Measurements from ENCODE around the gene LRCOL1. TPM values are rescaled to one million over a fixed set of nuclear protein-coding genes. Genes with fewer than 3 reads are reported as not detected.

LRCOL1 gene
- polyA plus RNA-seq (2013, experiment 1 of 2): 0.46 TPM
- 0.55 TPM for polyA plus RNA-seq (2013, experiment 2 of 2)

GRCh38 chr12:132610051-132610759, at the start of gene LRCOL1:
Gene LRCOL1 (minus strand): TSS chr12:132610582. CDS start chr12:132606251, 4,331 bp downstream.
- H3K9ac ChIP-seq (ENCODE audit: low read depth, low read length, poor library complexity): no peak within 1 kb of the TSS
- H3K9me3 ChIP-seq (replicated peaks in 1 of 2; ENCODE audit: control insufficient read depth in 2 of 2, insufficient read depth in 1 of 2, low read depth in 1 of 2, low read length in 2 of 2): peaks cover 3 to 12% of the 10 kb centered on the region in 2 donors
- peak within 1 kb of the TSS; percentile 56 for H3K14ac ChIP-seq (ENCODE audit: low read length)
- H3K4ac ChIP-seq (ENCODE audit: low read length): peak within 1 kb of the TSS; percentile 84
- H3K23ac ChIP-seq (ENCODE audit: low read depth, low read length, poor library complexity): no peak within 1 kb of the TSS
- H4K91ac ChIP-seq (ENCODE audit: low read depth, low read length, poor library complexity): peak within 1 kb of the TSS; percentile 53
- H2BK120ac ChIP-seq (ENCODE audit: low read depth, low read length): no peak within 1 kb of the TSS
- peak within 1 kb of the TSS; percentile 56 for H2AFZ ChIP-seq (ENCODE audit: low read length)
- peak within 1 kb of the TSS; percentile 14 for H3K4me2 ChIP-seq (ENCODE audit: insufficient read depth, low read length, poor library complexity, severe bottlenecking)
- peak within 1 kb of the TSS; percentile 93 for H2BK15ac ChIP-seq (ENCODE audit: low read length)
- DNase-seq (ENCODE audit: low spot score): no peak
- H3K4me3 ChIP-seq (ENCODE audit: low read length in 2 of 2): no peak within 1 kb of the TSS
- no peak within 1 kb of the TSS for H2BK12ac ChIP-seq (ENCODE audit: low read length)
- peaks cover 5 to 17% of the 10 kb centered on the region in 2 donors for H3K4me1 ChIP-seq (ENCODE audit: control insufficient read depth in 2 of 2, insufficient read depth in 1 of 2, low read depth in 1 of 2, low read length in 2 of 2)
- no peaks in the 10 kb centered on the region for H3K36me3 ChIP-seq (replicated peaks in 1 of 2; ENCODE audit: control insufficient read depth in 2 of 2, insufficient read depth in 2 of 2, low read length in 2 of 2)
- peak within 1 kb of the TSS; percentile 65 for H4K8ac ChIP-seq (ENCODE audit: low read depth, low read length)
- H2AK5ac ChIP-seq (ENCODE audit: low read depth, low read length): peak within 1 kb of the TSS; percentile 81
- peaks cover 3 to 52% (median 21%) of the 10 kb centered on the region in 3 experiments for H3K27me3 ChIP-seq (ENCODE audit: control insufficient read depth in 3 of 3, insufficient read depth in 3 of 3, low read depth in 1 of 3, low read length in 3 of 3)
- no peak within 1 kb of the TSS for H3K27ac ChIP-seq (replicated peaks; ENCODE audit: low read length)
- no peaks in the 10 kb centered on the region for H3K79me1 ChIP-seq (ENCODE audit: low read depth, low read length)
- no CpG with 5 or more reads among the region's 35 CpGs for WGBS, 2 donors (ENCODE audit: extremely low coverage in 2 of 2, insufficient read length in 2 of 2, insufficient replicate concordance in 1 of 2)
- no peak within 1 kb of the TSS for H2BK5ac ChIP-seq (ENCODE audit: low read length)
- H3K18ac ChIP-seq (ENCODE audit: low read length): peak within 1 kb of the TSS; percentile 71

GRCh38 chr12:132660052-132660451, 49.7 kb upstream of the LRCOL1 start:
- no peak overlapping the region for H4K8ac ChIP-seq (ENCODE audit: low read depth, low read length)
- H3K27me3 ChIP-seq (ENCODE audit: control insufficient read depth in 3 of 3, insufficient read depth in 3 of 3, low read depth in 1 of 3, low read length in 3 of 3): no peaks in the 10 kb centered on the region
- no peak overlapping the region for H4K91ac ChIP-seq (ENCODE audit: low read depth, low read length, poor library complexity)
- H2BK120ac ChIP-seq (ENCODE audit: low read depth, low read length): no peak overlapping the region
- no peak overlapping the region for H3K23ac ChIP-seq (ENCODE audit: low read depth, low read length, poor library complexity)
- no peak overlapping the region for H2BK12ac ChIP-seq (ENCODE audit: low read length)
- no peak overlapping the region for H3K4me3 ChIP-seq (ENCODE audit: low read length in 2 of 2)
- H2BK15ac ChIP-seq (ENCODE audit: low read length): no peak overlapping the region
- H3K9ac ChIP-seq (ENCODE audit: low read depth, low read length, poor library complexity): no peak overlapping the region
- peaks cover 0 to 3% of the 10 kb centered on the region in 2 donors for H3K9me3 ChIP-seq (replicated peaks in 1 of 2; ENCODE audit: control insufficient read depth in 2 of 2, insufficient read depth in 1 of 2, low read depth in 1 of 2, low read length in 2 of 2)
- H2AK5ac ChIP-seq (ENCODE audit: low read depth, low read length): no peak overlapping the region
- H3K79me1 ChIP-seq (ENCODE audit: low read depth, low read length): peaks cover 4% of the 10 kb centered on the region
- H3K36me3 ChIP-seq (replicated peaks in 1 of 2; ENCODE audit: control insufficient read depth in 2 of 2, insufficient read depth in 2 of 2, low read length in 2 of 2): peaks cover 73 to 99% of the 10 kb centered on the region in 2 donors
- no peak overlapping the region for H3K4ac ChIP-seq (ENCODE audit: low read length)
- no CpG with 5 or more reads among the region's 5 CpGs for WGBS, 2 donors (ENCODE audit: extremely low coverage in 2 of 2, insufficient read length in 2 of 2, insufficient replicate concordance in 1 of 2)
- no peak overlapping the region for H3K18ac ChIP-seq (ENCODE audit: low read length)
- no peaks in the 10 kb centered on the region for H3K4me1 ChIP-seq (ENCODE audit: control insufficient read depth in 2 of 2, insufficient read depth in 1 of 2, low read depth in 1 of 2, low read length in 2 of 2)
- no peak overlapping the region for H2BK5ac ChIP-seq (ENCODE audit: low read length)
- no peak overlapping the region for H3K27ac ChIP-seq (replicated peaks; ENCODE audit: low read length)
- H2AFZ ChIP-seq (ENCODE audit: low read length): no peak overlapping the region
- DNase-seq (ENCODE audit: low spot score): no peak
- no peak overlapping the region for H3K14ac ChIP-seq (ENCODE audit: low read length)
- H3K4me2 ChIP-seq (ENCODE audit: insufficient read depth, low read length, poor library complexity, severe bottlenecking): no peak overlapping the region

- Histone ChIP-seq H3K27ac (replicated peaks; ENCODE audit: low read length) (no peak overlapping the region), H3K79me1 (ENCODE audit: low read depth, low read length) (peaks cover under 1% of the 10 kb centered on the region), H3K27me3 (ENCODE audit: control insufficient read depth in 3 of 3, insufficient read depth in 3 of 3, low read depth in 1 of 3, low read length in 3 of 3) (no peaks in the 10 kb centered on the region), H3K9me3 (replicated peaks in 1 of 2; ENCODE audit: control insufficient read depth in 2 of 2, insufficient read depth in 1 of 2, low read depth in 1 of 2, low read length in 2 of 2) (peaks cover 0 to 3% of the 10 kb centered on the region in 2 donors), H3K23ac (ENCODE audit: low read depth, low read length, poor library complexity) (peak overlapping the region; percentile 60), H3K4me2 (ENCODE audit: insufficient read depth, low read length, poor library complexity, severe bottlenecking) (no peak overlapping the region), H2BK12ac (ENCODE audit: low read length) (no peak overlapping the region), H3K36me3 (replicated peaks in 1 of 2; ENCODE audit: control insufficient read depth in 2 of 2, insufficient read depth in 2 of 2, low read length in 2 of 2) (peaks cover 67 to 99% of the 10 kb centered on the region in 2 donors), H4K8ac (ENCODE audit: low read depth, low read length) (no peak overlapping the region), H4K91ac (ENCODE audit: low read depth, low read length, poor library complexity) (no peak overlapping the region), H3K18ac (ENCODE audit: low read length) (no peak overlapping the region), H3K4me3 (ENCODE audit: low read length in 2 of 2) (peak overlapping the region in 1 of 2 donors; percentile 24), H3K14ac (ENCODE audit: low read length) (no peak overlapping the region), H3K4ac (ENCODE audit: low read length) (no peak overlapping the region), H2AFZ (ENCODE audit: low read length) (no peak overlapping the region), H2BK15ac (ENCODE audit: low read length) (no peak overlapping the region), H2BK5ac (ENCODE audit: low read length) (no peak overlapping the region), H2AK5ac (ENCODE audit: low read depth, low read length) (no peak overlapping the region), H2BK120ac (ENCODE audit: low read depth, low read length) (no peak overlapping the region), H3K9ac (ENCODE audit: low read depth, low read length, poor library complexity) (no peak overlapping the region), H3K4me1 (ENCODE audit: control insufficient read depth in 2 of 2, insufficient read depth in 1 of 2, low read depth in 1 of 2, low read length in 2 of 2) (no peaks in the 10 kb centered on the region)
- WGBS, 2 donors (ENCODE audit: extremely low coverage in 2 of 2, insufficient read length in 2 of 2, insufficient replicate concordance in 1 of 2): no CpG with 5 or more reads among the region's 16 CpGs
- no peak for DNase-seq (ENCODE audit: low spot score)
Measured at GRCh38 chr12:132659146-132659545, 48.8 kb upstream of the LRCOL1 start.

- Histone ChIP-seq H3K14ac (ENCODE audit: low read length) (no peak overlapping the region), H2BK15ac (ENCODE audit: low read length) (no peak overlapping the region), H3K79me1 (ENCODE audit: low read depth, low read length) (no peaks in the 10 kb centered on the region), H3K36me3 (replicated peaks in 1 of 2; ENCODE audit: control insufficient read depth in 2 of 2, insufficient read depth in 2 of 2, low read length in 2 of 2) (peaks cover 60 to 99% of the 10 kb centered on the region in 2 donors), H3K27me3 (ENCODE audit: control insufficient read depth in 3 of 3, insufficient read depth in 3 of 3, low read depth in 1 of 3, low read length in 3 of 3) (no peaks in the 10 kb centered on the region), H3K4ac (ENCODE audit: low read length) (no peak overlapping the region), H2BK120ac (ENCODE audit: low read depth, low read length) (no peak overlapping the region), H2AFZ (ENCODE audit: low read length) (no peak overlapping the region), H2AK5ac (ENCODE audit: low read depth, low read length) (no peak overlapping the region), H2BK12ac (ENCODE audit: low read length) (no peak overlapping the region), H3K18ac (ENCODE audit: low read length) (no peak overlapping the region), H2BK5ac (ENCODE audit: low read length) (no peak overlapping the region), H3K9me3 (replicated peaks in 1 of 2; ENCODE audit: control insufficient read depth in 2 of 2, insufficient read depth in 1 of 2, low read depth in 1 of 2, low read length in 2 of 2) (peaks cover 0 to 3% of the 10 kb centered on the region in 2 donors), H3K4me3 (ENCODE audit: low read length in 2 of 2) (peak overlapping the region in 1 of 2 donors; percentile 49), H3K4me2 (ENCODE audit: insufficient read depth, low read length, poor library complexity, severe bottlenecking) (no peak overlapping the region), H3K4me1 (ENCODE audit: control insufficient read depth in 2 of 2, insufficient read depth in 1 of 2, low read depth in 1 of 2, low read length in 2 of 2) (no peaks in the 10 kb centered on the region), H3K23ac (ENCODE audit: low read depth, low read length, poor library complexity) (peak overlapping the region; percentile 15), H4K91ac (ENCODE audit: low read depth, low read length, poor library complexity) (no peak overlapping the region), H4K8ac (ENCODE audit: low read depth, low read length) (no peak overlapping the region), H3K9ac (ENCODE audit: low read depth, low read length, poor library complexity) (no peak overlapping the region), H3K27ac (replicated peaks; ENCODE audit: low read length) (no peak overlapping the region)
- no CpG with 5 or more reads among the region's 32 CpGs for WGBS, 2 donors (ENCODE audit: extremely low coverage in 2 of 2, insufficient read length in 2 of 2, insufficient replicate concordance in 1 of 2)
- DNase-seq (ENCODE audit: low spot score): no peak
Measured at GRCh38 chr12:132658149-132658894, 47.9 kb upstream of the LRCOL1 start.
